SK-N-SH (cell line): Measurements from ENCODE around the gene CSNK1G3. TPM values are rescaled to one million over a fixed set of nuclear protein-coding genes. Genes with fewer than 3 reads are reported as not detected.

ENCODE experiments used
- CTCF ChIA-PET: fragments of 300-600, 350-600 bp; formaldehyde crosslinking; extraction: SDS; loops from one replicate; lab custom pipeline; 2021; lab: Yijun Ruan, JAX
- POLR2A ChIA-PET: fragments of 350-600 bp; sonication (Branson Sonifier 250); formaldehyde crosslinking; extraction: SDS; loops from one replicate; lab custom pipeline; 2020; ENCODE audit warnings: antibody characterized with exemption, inconsistent platforms; lab: Yijun Ruan, JAX
- DNase-seq: peaks from one replicate; pipeline ENCODE4 v3.0.0; 2012
- H2AFZ ChIP-seq: fragments of 200-600 bp; sonication (generic); 2 replicates; pipeline ENCODE4 v1.8.1; 2016; ENCODE audit warnings: antibody characterized with exemption, mild to moderate bottlenecking, low read depth
- H3F3A ChIP-seq: fragments of 200-600 bp; sonication (generic); replicated peaks from 2 replicates; pipeline ENCODE3; 2016; ENCODE audit warnings: antibody characterized with exemption, mild to moderate bottlenecking; ENCODE audit not compliant: insufficient read depth
- H3K27ac ChIP-seq, 2 experiments: fragments of 200-500 bp in 1 of 2; fragments of 200-600 bp in 1 of 2; sonication (Bioruptor generic) in 1 of 2; sonication (generic), shearing (Covaris generic) in 1 of 2; 2 replicates each; pipeline versions ENCODE4 v1.5.1 to v1.6.1; 2014 to 2016; ENCODE audit warnings: low read depth in 2 of 2, inconsistent platforms in 1 of 2, low read length in 1 of 2, mild to moderate bottlenecking in 1 of 2, mixed read lengths in 1 of 2
- H3K27me3 ChIP-seq: fragments of 200-600 bp; sonication (generic), shearing (Covaris generic); 2 replicates; pipeline ENCODE4 v1.6.1; 2016; ENCODE audit warnings: mixed run types; ENCODE audit not compliant: insufficient read depth
- H3K36me3 ChIP-seq, 2 experiments: fragments of 200-500 bp in 1 of 2; fragments of 200-600 bp in 1 of 2; sonication (Bioruptor generic) in 1 of 2; sonication (generic) in 1 of 2; replicated peaks in 1 of 2; 2 replicates each; pipeline versions ENCODE3 to v1.5.1; 2014 to 2016; ENCODE audit warnings: low read length in 1 of 2, mild to moderate bottlenecking in 1 of 2; ENCODE audit not compliant: insufficient read depth in 2 of 2, control insufficient read depth in 1 of 2
- H3K4me1 ChIP-seq, 2 experiments: fragments of 200-500 bp in 1 of 2; fragments of 200-600 bp in 1 of 2; sonication (Bioruptor generic) in 1 of 2; sonication (generic), shearing (Covaris generic) in 1 of 2; 2 replicates each; pipeline versions ENCODE4 v1.5.1 to v1.6.1; 2014 to 2016; ENCODE audit warnings: low read depth in 1 of 2, low read length in 1 of 2, mixed run types in 1 of 2; ENCODE audit not compliant: insufficient read depth in 2 of 2, control insufficient read depth in 1 of 2
- H3K4me2 ChIP-seq: fragments of 200-600 bp; sonication (generic), shearing (Covaris generic); 2 replicates; pipeline ENCODE4 v1.6.1; 2017; ENCODE audit warnings: mixed run types
- H3K4me3 ChIP-seq, 2 experiments: fragments of 200-500 bp in 1 of 2; fragments of 200-600 bp in 1 of 2; sonication (Bioruptor generic) in 1 of 2; sonication (generic), shearing (Covaris generic) in 1 of 2; 2 replicates each; pipeline versions ENCODE4 v1.5.1 to v1.8.1; 2014 to 2016; ENCODE audit warnings: low read depth in 2 of 2, inconsistent platforms in 1 of 2, low read length in 1 of 2, mild to moderate bottlenecking in 1 of 2, mixed read lengths in 1 of 2, moderate library complexity in 1 of 2
- H3K79me2 ChIP-seq: fragments of 200-600 bp; sonication (generic); 2 replicates; pipeline ENCODE4 v1.8.1; 2017; ENCODE audit warnings: mild to moderate bottlenecking; ENCODE audit not compliant: insufficient read depth
- H3K9ac ChIP-seq: fragments of 200-600 bp; sonication (generic); 2 replicates; pipeline ENCODE4 v1.6.1; 2017; ENCODE audit warnings: mixed run types
- H3K9me2 ChIP-seq: fragments of 200-600 bp; sonication (generic); 2 replicates; pipeline ENCODE4 v1.6.1; 2017; ENCODE audit warnings: mixed run types
- H3K9me3 ChIP-seq: fragments of 200-600 bp; sonication (generic); 2 replicates; pipeline ENCODE4 v1.6.1; 2017; ENCODE audit warnings: mixed run types, mild to moderate bottlenecking, moderate library complexity
- H4K20me1 ChIP-seq: fragments of 200-600 bp; sonication (generic); 2 replicates; pipeline ENCODE4 v1.6.1; 2017; ENCODE audit warnings: mild to moderate bottlenecking, mixed run types; ENCODE audit not compliant: insufficient read depth
- ELF1 ChIP-seq: IDR thresholded peaks from 2 replicates; pipeline ENCODE4 v1.4.0; 2012
- EP300 ChIP-seq, 2 experiments: IDR thresholded peaks; 2 replicates each; pipeline versions ENCODE4 v1.4.0 to v1.6.1; 2012; ENCODE audit warnings: borderline replicate concordance in 1 of 2, low read depth in 1 of 2, low read length in 1 of 2
- FOSL2 ChIP-seq: IDR thresholded peaks from 2 replicates; pipeline ENCODE4 v1.4.0; 2012; ENCODE audit warnings: low read depth, mild to moderate bottlenecking, moderate library complexity, borderline replicate concordance
- FOXJ3 ChIP-seq: sonication (generic); formaldehyde crosslinking; IDR thresholded peaks from 2 replicates; pipeline ENCODE4 v1.5.1; 2020; ENCODE audit warnings: mild to moderate bottlenecking, missing genetic modification reagents
- JUND ChIP-seq: IDR thresholded peaks from 2 replicates; pipeline ENCODE4 v1.4.0; 2012
- MEF2A ChIP-seq: IDR thresholded peaks from 2 replicates; pipeline ENCODE4 v1.4.0; 2012; ENCODE audit warnings: low read depth, borderline replicate concordance
- NFIC ChIP-seq: IDR thresholded peaks from 2 replicates; pipeline ENCODE4 v1.4.0; 2012; ENCODE audit warnings: borderline replicate concordance
- POLR2AphosphoS5 ChIP-seq: IDR thresholded peaks from 2 replicates; pipeline ENCODE4 v1.6.1; 2012; ENCODE audit warnings: low read depth, low read length
- RAD21 ChIP-seq: IDR thresholded peaks from 2 replicates; pipeline ENCODE4 v1.6.1; 2012; ENCODE audit warnings: mild to moderate bottlenecking, low read length
- RCOR1 ChIP-seq: fragments of 150-350 bp; IDR thresholded peaks from 2 replicates; pipeline ENCODE4 v1.6.1; 2017; ENCODE audit warnings: antibody characterized with exemption, low read length
- RXRA ChIP-seq: IDR thresholded peaks from 2 replicates; pipeline ENCODE4 v1.4.0; 2012; ENCODE audit warnings: low read depth, mild to moderate bottlenecking, borderline replicate concordance
- SIN3A ChIP-seq: IDR thresholded peaks from 2 replicates; pipeline ENCODE4 v1.6.1; 2012; ENCODE audit warnings: low read depth, mild to moderate bottlenecking, low read length, moderate library complexity, borderline replicate concordance
- SMC3 ChIP-seq: IDR thresholded peaks from 2 replicates; pipeline ENCODE4 v1.6.1; 2012; ENCODE audit warnings: low read depth, low read length, improper control_type of control experiment
- TEAD4 ChIP-seq: IDR thresholded peaks from 2 replicates; pipeline ENCODE4 v1.4.0; 2012; ENCODE audit warnings: mild to moderate bottlenecking, borderline replicate concordance; ENCODE audit not compliant: insufficient read depth
- YY1 ChIP-seq: IDR thresholded peaks from 2 replicates; pipeline ENCODE4 v1.4.0; 2012; ENCODE audit warnings: low read depth, mild to moderate bottlenecking
- polyA plus RNA-seq, 3 experiments: library from polyadenylated mRNA; depleted of rRNA; stranded (reverse); fragments of >200 nt; gene quantifications; 2 replicates each; pipeline ENCODE4 v1.2.3, GENCODE V29; 2012
- TF ChIP-seq, protein P1 (sequence below): IDR thresholded peaks from 2 replicates; pipeline ENCODE4; 2012
- TF ChIP-seq, protein P2 (sequence below): fragments of 150-350 bp; IDR thresholded peaks from 2 replicates; pipeline ENCODE4 v1.6.1; 2017; ENCODE audit warnings: antibody characterized with exemption, low read length, low read depth, borderline replicate concordance
- TF ChIP-seq, protein P3 (sequence below): IDR thresholded peaks from 2 replicates; pipeline ENCODE4 v1.6.1; 2012; ENCODE audit warnings: mild to moderate bottlenecking, low read depth, low read length, moderate library complexity
- TF ChIP-seq, protein P4 (sequence below): IDR thresholded peaks from 2 replicates; pipeline ENCODE4 v1.4.0; 2012; ENCODE audit warnings: low read depth
- TF ChIP-seq, protein P5 (sequence below): fragments of 150-350 bp; IDR thresholded peaks from 2 replicates; pipeline ENCODE4 v1.6.1; 2016; ENCODE audit warnings: mild to moderate bottlenecking, low read depth, low read length

The CSNK1G3 gene
- polyA plus RNA-seq, 1 of the 3 experiments (the other 2 are of a cell fraction) = 13.1 TPM

DNA sequence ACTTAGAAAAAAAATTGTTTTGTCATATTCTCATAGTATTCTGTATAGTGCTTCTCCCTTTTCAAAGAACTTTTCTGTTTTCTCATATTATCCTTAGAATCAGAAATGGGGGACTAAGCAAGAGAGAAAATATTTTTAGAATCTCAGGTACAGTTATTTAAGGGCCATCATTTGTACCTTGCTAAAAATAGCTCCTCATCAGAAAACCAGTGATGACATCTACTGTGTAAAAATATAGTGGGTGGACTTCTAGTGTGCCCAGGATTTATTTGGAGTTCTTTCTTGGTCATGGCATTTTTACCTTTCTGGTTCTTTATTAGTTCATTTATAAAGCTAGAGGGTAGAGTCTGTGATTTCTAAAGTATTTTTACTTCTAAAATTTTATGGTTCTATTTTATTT lies 82.5 kb downstream of the CSNK1G3 start:
- H3K36me3 ChIP-seq = peaks cover 80 to 82% of the 10 kb centered on the region in 2 experiments
- no peaks in the 10 kb centered on the region for H3K79me2 ChIP-seq
- CTCF ChIA-PET = interaction anchor here (1.1 to 4.7 kb wide), 5 partner anchors 9 to 172 kb away, joined by 3 to 22 read pairs (median 4); partner anchors contain the start of gene CEP120

More for the DNA sequence above, 82.5 kb downstream of the CSNK1G3 start:
- Histone ChIP-seq H4K20me1 (no peaks in the 10 kb centered on the region), H3K4me3 (no peak overlapping the region), H3K9ac (no peak overlapping the region), H3K9me3 (no peaks in the 10 kb centered on the region), H3K27me3 (no peaks in the 10 kb centered on the region), H3K27ac (no peak overlapping the region), H3F3A (no peaks in the 10 kb centered on the region), H3K9me2 (no peaks in the 10 kb centered on the region; the same call in 1 of the 2 replicates), H3K4me1 (no peaks in the 10 kb centered on the region), H3K4me2 (no peak overlapping the region), H2AFZ (no peak overlapping the region)
- TF ChIP-seq JUND = no peak
- TF ChIP-seq YY1 = no peak
- TF ChIP-seq, protein P1, sequence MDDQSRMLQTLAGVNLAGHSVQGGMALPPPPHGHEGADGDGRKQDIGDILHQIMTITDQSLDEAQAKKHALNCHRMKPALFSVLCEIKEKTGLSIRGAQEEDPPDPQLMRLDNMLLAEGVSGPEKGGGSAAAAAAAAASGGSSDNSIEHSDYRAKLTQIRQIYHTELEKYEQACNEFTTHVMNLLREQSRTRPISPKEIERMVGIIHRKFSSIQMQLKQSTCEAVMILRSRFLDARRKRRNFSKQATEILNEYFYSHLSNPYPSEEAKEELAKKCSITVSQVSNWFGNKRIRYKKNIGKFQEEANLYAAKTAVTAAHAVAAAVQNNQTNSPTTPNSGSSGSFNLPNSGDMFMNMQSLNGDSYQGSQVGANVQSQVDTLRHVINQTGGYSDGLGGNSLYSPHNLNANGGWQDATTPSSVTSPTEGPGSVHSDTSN = no peak
- TF ChIP-seq, protein P2, sequence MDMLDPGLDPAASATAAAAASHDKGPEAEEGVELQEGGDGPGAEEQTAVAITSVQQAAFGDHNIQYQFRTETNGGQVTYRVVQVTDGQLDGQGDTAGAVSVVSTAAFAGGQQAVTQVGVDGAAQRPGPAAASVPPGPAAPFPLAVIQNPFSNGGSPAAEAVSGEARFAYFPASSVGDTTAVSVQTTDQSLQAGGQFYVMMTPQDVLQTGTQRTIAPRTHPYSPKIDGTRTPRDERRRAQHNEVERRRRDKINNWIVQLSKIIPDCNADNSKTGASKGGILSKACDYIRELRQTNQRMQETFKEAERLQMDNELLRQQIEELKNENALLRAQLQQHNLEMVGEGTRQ = no peak
- TF ChIP-seq, protein P3, sequence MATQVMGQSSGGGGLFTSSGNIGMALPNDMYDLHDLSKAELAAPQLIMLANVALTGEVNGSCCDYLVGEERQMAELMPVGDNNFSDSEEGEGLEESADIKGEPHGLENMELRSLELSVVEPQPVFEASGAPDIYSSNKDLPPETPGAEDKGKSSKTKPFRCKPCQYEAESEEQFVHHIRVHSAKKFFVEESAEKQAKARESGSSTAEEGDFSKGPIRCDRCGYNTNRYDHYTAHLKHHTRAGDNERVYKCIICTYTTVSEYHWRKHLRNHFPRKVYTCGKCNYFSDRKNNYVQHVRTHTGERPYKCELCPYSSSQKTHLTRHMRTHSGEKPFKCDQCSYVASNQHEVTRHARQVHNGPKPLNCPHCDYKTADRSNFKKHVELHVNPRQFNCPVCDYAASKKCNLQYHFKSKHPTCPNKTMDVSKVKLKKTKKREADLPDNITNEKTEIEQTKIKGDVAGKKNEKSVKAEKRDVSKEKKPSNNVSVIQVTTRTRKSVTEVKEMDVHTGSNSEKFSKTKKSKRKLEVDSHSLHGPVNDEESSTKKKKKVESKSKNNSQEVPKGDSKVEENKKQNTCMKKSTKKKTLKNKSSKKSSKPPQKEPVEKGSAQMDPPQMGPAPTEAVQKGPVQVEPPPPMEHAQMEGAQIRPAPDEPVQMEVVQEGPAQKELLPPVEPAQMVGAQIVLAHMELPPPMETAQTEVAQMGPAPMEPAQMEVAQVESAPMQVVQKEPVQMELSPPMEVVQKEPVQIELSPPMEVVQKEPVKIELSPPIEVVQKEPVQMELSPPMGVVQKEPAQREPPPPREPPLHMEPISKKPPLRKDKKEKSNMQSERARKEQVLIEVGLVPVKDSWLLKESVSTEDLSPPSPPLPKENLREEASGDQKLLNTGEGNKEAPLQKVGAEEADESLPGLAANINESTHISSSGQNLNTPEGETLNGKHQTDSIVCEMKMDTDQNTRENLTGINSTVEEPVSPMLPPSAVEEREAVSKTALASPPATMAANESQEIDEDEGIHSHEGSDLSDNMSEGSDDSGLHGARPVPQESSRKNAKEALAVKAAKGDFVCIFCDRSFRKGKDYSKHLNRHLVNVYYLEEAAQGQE = no peak
- no peak for TF ChIP-seq FOXJ3 (CRISPR knock-in tag)
- no peak for TF ChIP-seq TEAD4
- TF ChIP-seq RCOR1 = no peak
- TF ChIP-seq SMC3 = no peak
- no peak for TF ChIP-seq POLR2AphosphoS5
- TF ChIP-seq, protein P4, sequence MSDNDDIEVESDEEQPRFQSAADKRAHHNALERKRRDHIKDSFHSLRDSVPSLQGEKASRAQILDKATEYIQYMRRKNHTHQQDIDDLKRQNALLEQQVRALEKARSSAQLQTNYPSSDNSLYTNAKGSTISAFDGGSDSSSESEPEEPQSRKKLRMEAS = no peak
- TF ChIP-seq EP300 (IDR thresholded peaks at IDR 0.05; ENCODE audit: borderline replicate concordance in 1 of 2, low read depth in 1 of 2, low read length in 1 of 2) = no peak
- TF ChIP-seq ELF1 = no peak
- no peak for TF ChIP-seq NFIC
- no peak for TF ChIP-seq SIN3A
- no peak for TF ChIP-seq RXRA
- TF ChIP-seq MEF2A = no peak
- TF ChIP-seq FOSL2 = no peak
- TF ChIP-seq RAD21 = no peak
- TF ChIP-seq, protein P5, sequence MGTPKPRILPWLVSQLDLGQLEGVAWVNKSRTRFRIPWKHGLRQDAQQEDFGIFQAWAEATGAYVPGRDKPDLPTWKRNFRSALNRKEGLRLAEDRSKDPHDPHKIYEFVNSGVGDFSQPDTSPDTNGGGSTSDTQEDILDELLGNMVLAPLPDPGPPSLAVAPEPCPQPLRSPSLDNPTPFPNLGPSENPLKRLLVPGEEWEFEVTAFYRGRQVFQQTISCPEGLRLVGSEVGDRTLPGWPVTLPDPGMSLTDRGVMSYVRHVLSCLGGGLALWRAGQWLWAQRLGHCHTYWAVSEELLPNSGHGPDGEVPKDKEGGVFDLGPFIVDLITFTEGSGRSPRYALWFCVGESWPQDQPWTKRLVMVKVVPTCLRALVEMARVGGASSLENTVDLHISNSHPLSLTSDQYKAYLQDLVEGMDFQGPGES = no peak
- no peak for DNase-seq
- POLR2A ChIA-PET = no interaction called here
